ENCODE measurements around the gene AKIRIN1.
"Not testable (repeated sequence)": the region's sequence is repeated elsewhere in the genome, so short reads cannot be mapped to it uniquely, and the experiment has no call there.

Gene AKIRIN1

DNA sequence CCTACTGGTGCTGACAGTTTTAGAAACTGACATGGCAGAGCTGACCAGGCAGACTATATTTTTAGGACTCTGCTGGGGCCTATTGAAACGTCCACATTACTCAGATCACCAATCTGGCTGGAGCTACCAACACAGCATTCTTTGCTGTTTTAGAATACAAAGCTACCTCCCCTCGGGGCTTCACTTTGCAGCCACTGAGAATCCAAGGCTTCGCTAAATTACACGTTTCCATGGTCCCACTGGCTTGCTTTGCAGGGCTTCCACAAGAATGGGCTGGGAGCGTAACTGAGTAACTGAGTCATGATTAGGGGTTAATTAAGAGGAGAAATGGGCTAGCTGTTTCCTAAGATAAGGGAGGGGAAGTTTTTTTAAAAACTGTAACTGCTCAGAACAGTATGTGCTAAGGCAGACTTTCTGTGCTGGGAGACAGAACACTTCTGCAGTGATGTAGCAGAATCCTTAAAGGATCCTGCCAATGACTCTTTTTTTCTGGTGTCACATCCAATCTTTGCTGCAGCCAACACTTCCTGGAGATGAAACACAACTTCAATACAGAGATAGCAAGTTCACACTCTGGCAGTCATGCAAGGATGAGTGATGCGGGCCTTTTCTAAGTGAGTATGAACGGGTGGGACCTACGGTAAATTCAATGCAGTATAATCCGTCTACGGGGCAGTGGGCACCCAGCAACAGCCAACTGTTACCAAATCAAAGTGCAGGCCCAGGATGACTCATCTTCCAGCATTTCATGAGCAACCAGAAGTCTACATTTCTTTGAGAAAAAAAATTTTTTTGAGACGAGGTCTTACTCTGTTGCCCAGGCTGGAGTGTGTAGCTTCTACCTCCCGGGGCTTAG is 56.5 kb downstream of the AKIRIN1 start:
- Histone ChIP-seq H3K36me3 (ENCODE audit: low read depth) (no peaks in the 10 kb centered on the region), H3K27me3 (ENCODE audit: insufficient read depth, poor library complexity, severe bottlenecking) (no peaks in the 10 kb centered on the region), H3K4me1 (ENCODE audit: insufficient read depth, poor library complexity, severe bottlenecking) (no peaks in the 10 kb centered on the region), H3K27ac (ENCODE audit: poor library complexity, severe bottlenecking) (no peak overlapping the region), H3K4me3 (ENCODE audit: severe bottlenecking) (no peak overlapping the region), H3K9me3 (ENCODE audit: severe bottlenecking) (no peaks in the 10 kb centered on the region)
- no peak for DNase-seq (ENCODE audit: low spot score)
- peak; percentile 70 for ATAC-seq (ENCODE audit: low read depth)
- TF ChIP-seq, protein P1, sequence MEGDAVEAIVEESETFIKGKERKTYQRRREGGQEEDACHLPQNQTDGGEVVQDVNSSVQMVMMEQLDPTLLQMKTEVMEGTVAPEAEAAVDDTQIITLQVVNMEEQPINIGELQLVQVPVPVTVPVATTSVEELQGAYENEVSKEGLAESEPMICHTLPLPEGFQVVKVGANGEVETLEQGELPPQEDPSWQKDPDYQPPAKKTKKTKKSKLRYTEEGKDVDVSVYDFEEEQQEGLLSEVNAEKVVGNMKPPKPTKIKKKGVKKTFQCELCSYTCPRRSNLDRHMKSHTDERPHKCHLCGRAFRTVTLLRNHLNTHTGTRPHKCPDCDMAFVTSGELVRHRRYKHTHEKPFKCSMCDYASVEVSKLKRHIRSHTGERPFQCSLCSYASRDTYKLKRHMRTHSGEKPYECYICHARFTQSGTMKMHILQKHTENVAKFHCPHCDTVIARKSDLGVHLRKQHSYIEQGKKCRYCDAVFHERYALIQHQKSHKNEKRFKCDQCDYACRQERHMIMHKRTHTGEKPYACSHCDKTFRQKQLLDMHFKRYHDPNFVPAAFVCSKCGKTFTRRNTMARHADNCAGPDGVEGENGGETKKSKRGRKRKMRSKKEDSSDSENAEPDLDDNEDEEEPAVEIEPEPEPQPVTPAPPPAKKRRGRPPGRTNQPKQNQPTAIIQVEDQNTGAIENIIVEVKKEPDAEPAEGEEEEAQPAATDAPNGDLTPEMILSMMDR (IDR thresholded peaks at IDR 0.05; ENCODE audit: poor library complexity, severe bottlenecking), result no peak

DNA sequence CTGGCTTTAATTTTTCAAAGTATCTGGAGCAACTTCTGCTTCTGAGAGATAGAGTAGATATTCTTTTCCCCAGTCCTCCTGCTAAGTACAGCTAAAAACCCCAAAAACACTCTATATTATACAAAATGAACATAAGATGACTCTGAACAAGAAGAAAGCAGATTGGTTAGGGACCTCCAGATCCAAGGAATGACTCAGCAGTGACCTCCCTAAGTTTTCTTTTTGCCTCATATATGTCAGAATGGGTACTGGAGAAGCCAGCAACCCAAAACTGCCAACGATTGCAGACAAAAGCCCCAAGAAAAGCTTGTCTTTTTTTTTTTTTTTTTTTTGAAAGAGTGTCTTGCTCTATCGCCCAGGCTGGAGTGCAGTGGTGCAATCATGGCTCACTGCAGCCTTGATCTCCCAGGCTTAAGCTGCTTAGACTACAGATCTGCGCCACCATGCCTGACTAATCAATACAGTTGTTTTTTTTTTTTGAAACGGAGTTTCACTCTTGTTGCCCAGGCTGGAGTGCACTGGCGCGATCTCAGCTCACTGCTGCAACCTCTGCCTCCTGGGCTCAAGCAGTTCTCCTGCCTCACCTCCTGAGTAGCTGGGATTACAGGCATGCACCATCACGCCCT is 57.8 kb downstream of the AKIRIN1 start:
- no peak overlapping the region for H3K27ac ChIP-seq (ENCODE audit: poor library complexity, severe bottlenecking)
- no peak for ATAC-seq (ENCODE audit: low read depth)

DNA sequence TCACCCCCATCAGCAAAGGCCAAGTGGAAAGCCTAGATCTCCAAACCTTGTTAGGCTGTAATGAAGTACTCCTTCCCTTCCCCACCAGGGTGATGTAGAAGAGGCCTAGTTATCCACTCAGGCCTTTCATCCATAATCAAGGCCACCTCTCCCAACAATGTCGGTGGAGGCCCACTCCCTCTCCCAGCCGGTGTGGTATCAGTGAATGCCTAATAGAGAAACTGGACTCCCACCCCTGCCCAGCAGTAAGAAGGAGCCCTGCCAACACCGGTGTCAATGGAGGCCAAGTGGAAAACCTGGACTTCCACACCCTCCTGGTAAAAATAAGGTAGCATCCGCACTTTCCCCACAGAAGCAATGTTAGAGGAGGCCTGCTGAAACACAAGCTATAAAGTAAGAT is 58.9 kb downstream of the AKIRIN1 start:
- Histone ChIP-seq H3K36me3 (ENCODE audit: low read depth) (no peaks in the 10 kb centered on the region), H3K9me3 (ENCODE audit: severe bottlenecking) (no peaks in the 10 kb centered on the region), H3K27me3 (ENCODE audit: insufficient read depth, poor library complexity, severe bottlenecking) (no peaks in the 10 kb centered on the region), H3K27ac (ENCODE audit: poor library complexity, severe bottlenecking) (no peak overlapping the region), H3K4me1 (ENCODE audit: insufficient read depth, poor library complexity, severe bottlenecking) (no peaks in the 10 kb centered on the region), H3K4me3 (ENCODE audit: severe bottlenecking) (no peak overlapping the region)
- TF ChIP-seq, protein P1 (IDR thresholded peaks at IDR 0.05; ENCODE audit: poor library complexity, severe bottlenecking), result no peak
- ATAC-seq (ENCODE audit: low read depth) (no peak), DNase-seq (ENCODE audit: low spot score) (no peak)

More for the DNA sequence above, 57.8 kb downstream of the AKIRIN1 start:
- DNase-seq (ENCODE audit: low spot score), result no peak
- Histone ChIP-seq H3K36me3 (ENCODE audit: low read depth) (no peaks in the 10 kb centered on the region), H3K9me3 (ENCODE audit: severe bottlenecking) (no peaks in the 10 kb centered on the region), H3K4me3 (ENCODE audit: severe bottlenecking) (no peak overlapping the region), H3K27me3 (ENCODE audit: insufficient read depth, poor library complexity, severe bottlenecking) (no peaks in the 10 kb centered on the region), H3K4me1 (ENCODE audit: insufficient read depth, poor library complexity, severe bottlenecking) (no peaks in the 10 kb centered on the region)
- TF ChIP-seq, protein P1 (IDR thresholded peaks at IDR 0.05; ENCODE audit: poor library complexity, severe bottlenecking), result no peak

DNA sequence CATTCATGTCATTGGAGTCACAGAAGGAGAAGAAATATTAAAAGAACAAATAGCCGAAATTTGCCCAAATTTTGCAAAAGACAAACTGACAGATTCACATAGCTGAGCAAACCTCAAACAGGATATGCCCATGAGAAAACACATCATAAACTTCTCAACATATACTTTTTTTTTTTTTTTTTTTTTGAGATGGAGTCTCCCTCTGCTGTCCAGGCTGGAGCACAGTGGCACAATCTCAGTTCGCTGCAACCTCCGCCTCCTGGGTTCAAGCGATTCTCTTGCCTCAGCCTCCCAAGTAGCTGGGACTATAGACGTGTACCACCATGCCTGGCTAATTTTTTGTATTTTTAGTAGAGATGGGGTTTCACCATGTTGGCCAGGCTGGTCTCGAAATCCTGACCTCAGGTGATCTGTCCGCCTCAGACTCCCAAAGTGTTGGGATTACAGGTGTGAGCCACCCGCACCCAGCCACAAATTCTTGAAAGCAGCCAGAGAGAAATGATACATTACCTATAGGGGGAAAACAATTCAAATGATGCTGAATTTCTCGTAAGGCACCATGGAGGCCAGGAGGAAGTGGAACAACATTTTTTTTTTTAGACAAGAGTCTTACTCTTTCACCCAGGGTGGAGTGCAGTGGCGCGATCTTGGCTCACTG is 60.2 kb downstream of the AKIRIN1 start:
- TF ChIP-seq, protein P1 (IDR thresholded peaks at IDR 0.05; ENCODE audit: poor library complexity, severe bottlenecking), result peak; percentile 7
- not testable (repeated sequence) for H3K27me3 ChIP-seq (ENCODE audit: insufficient read depth, poor library complexity, severe bottlenecking); H3K9me3 ChIP-seq (ENCODE audit: severe bottlenecking); H3K27ac ChIP-seq (ENCODE audit: poor library complexity, severe bottlenecking); ATAC-seq (ENCODE audit: low read depth); H3K4me3 ChIP-seq (ENCODE audit: severe bottlenecking); H3K36me3 ChIP-seq (ENCODE audit: low read depth); DNase-seq (ENCODE audit: low spot score); H3K4me1 ChIP-seq (ENCODE audit: insufficient read depth, poor library complexity, severe bottlenecking)
